H9 (cell line): ENCODE measurements around the gene PAIP2. TPM values are rescaled to one million over a fixed set of nuclear protein-coding genes. Genes with fewer than 3 reads are reported as not detected.

Experiments used
- DNase-seq: peaks from one replicate; pipeline ENCODE4 v3.0.0-alpha.2; 2017
- H2AFZ ChIP-seq: one replicate; pipeline ENCODE4 v1.6.1; 2013; ENCODE audit warnings: mild to moderate bottlenecking, low read length, control low read depth, moderate library complexity
- H2AK5ac ChIP-seq: 2 replicates; pipeline ENCODE4 v1.6.1; 2013; ENCODE audit warnings: low read length, control low read depth, mixed read lengths; ENCODE audit not compliant: insufficient read length
- H2BK120ac ChIP-seq: one replicate; pipeline ENCODE4 v1.6.1; 2013; ENCODE audit warnings: low read depth, mild to moderate bottlenecking, low read length, control low read depth, inconsistent platforms; ENCODE audit not compliant: poor library complexity, severe bottlenecking
- H2BK12ac ChIP-seq: 2 replicates; pipeline ENCODE4 v1.6.1; 2013; ENCODE audit warnings: low read length, control low read depth, mixed read lengths, low read depth; ENCODE audit not compliant: insufficient read length
- H2BK15ac ChIP-seq: 2 replicates; pipeline ENCODE4 v1.6.1; 2013; ENCODE audit warnings: low read depth, low read length, control low read depth
- H2BK20ac ChIP-seq: one replicate; pipeline ENCODE4 v1.6.1; 2013; ENCODE audit warnings: low read depth, mild to moderate bottlenecking, low read length, control low read depth, inconsistent platforms; ENCODE audit not compliant: poor library complexity, severe bottlenecking
- H2BK5ac ChIP-seq: 2 replicates; pipeline ENCODE4 v1.6.1; 2013; ENCODE audit warnings: low read length, control low read depth, mixed read lengths; ENCODE audit not compliant: insufficient read length
- H3K14ac ChIP-seq: 2 replicates; pipeline ENCODE4 v1.6.1; 2013; ENCODE audit warnings: low read length, control low read depth; ENCODE audit not compliant: insufficient read depth
- H3K18ac ChIP-seq: 2 replicates; pipeline ENCODE4 v1.6.1; 2013; ENCODE audit warnings: low read depth, mild to moderate bottlenecking, mixed read lengths, low read length, control low read depth; ENCODE audit not compliant: insufficient read length
- H3K23ac ChIP-seq: 2 replicates; pipeline ENCODE4 v1.6.1; 2013; ENCODE audit warnings: low read length, control low read depth, mixed read lengths, low read depth; ENCODE audit not compliant: insufficient read length
- H3K23me2 ChIP-seq: 2 replicates; pipeline ENCODE4 v1.6.1; 2013; ENCODE audit warnings: low read depth, mild to moderate bottlenecking, mixed read lengths, low read length, control low read depth; ENCODE audit not compliant: insufficient read length, poor library complexity, severe bottlenecking
- H3K27ac ChIP-seq: 2 replicates; pipeline ENCODE4 v1.5.1; 2013; ENCODE audit warnings: low read length, control low read depth, mixed read lengths, low read depth; ENCODE audit not compliant: insufficient read length
- H3K27me3 ChIP-seq: 2 replicates; pipeline ENCODE4 v1.6.1; 2013; ENCODE audit warnings: low read length, control low read depth, inconsistent platforms; ENCODE audit not compliant: insufficient read depth
- H3K4ac ChIP-seq: 2 replicates; pipeline ENCODE4 v1.6.1; 2013; ENCODE audit warnings: low read depth, mild to moderate bottlenecking, control low read depth, inconsistent platforms, low read length, moderate library complexity
- H3K4me1 ChIP-seq: 2 replicates; pipeline ENCODE4 v1.6.1; 2013; ENCODE audit warnings: low read length, control low read depth, inconsistent platforms; ENCODE audit not compliant: insufficient read depth
- H3K4me2 ChIP-seq: 2 replicates; pipeline ENCODE4 v1.6.1; 2013; ENCODE audit warnings: low read length, control low read depth, mixed read lengths; ENCODE audit not compliant: insufficient read length, insufficient read depth
- H3K56ac ChIP-seq: 2 replicates; pipeline ENCODE4 v1.6.1; 2013; ENCODE audit warnings: low read depth, mild to moderate bottlenecking, mixed read lengths, low read length, control low read depth; ENCODE audit not compliant: insufficient read length
- H3K79me1 ChIP-seq: 2 replicates; pipeline ENCODE4 v1.6.1; 2013; ENCODE audit warnings: low read depth, mild to moderate bottlenecking, moderate library complexity, low read length, control low read depth, inconsistent platforms; ENCODE audit not compliant: insufficient read depth, poor library complexity, severe bottlenecking
- H3K79me2 ChIP-seq: 2 replicates; pipeline ENCODE4 v1.6.1; 2013; ENCODE audit warnings: low read length, control low read depth, inconsistent platforms; ENCODE audit not compliant: insufficient read depth
- H3K9ac ChIP-seq: 2 replicates; pipeline ENCODE4 v1.6.1; 2013; ENCODE audit warnings: low read length, control low read depth, mixed read lengths; ENCODE audit not compliant: insufficient read length; ENCODE audit errors: extremely low read depth
- H3K9me3 ChIP-seq: one replicate; pipeline ENCODE4 v1.6.1; 2013; ENCODE audit warnings: low read depth, low read length, inconsistent platforms; ENCODE audit not compliant: control insufficient read depth
- H3T11ph ChIP-seq: one replicate; pipeline ENCODE4 v1.6.1; 2013; ENCODE audit warnings: mild to moderate bottlenecking, low read length, control low read depth, inconsistent platforms
- H4K20me1 ChIP-seq: one replicate; pipeline ENCODE4 v1.6.1; 2013; ENCODE audit not compliant: control insufficient read depth, insufficient read length, insufficient read depth
- H4K5ac ChIP-seq: 2 replicates; pipeline ENCODE4 v1.6.1; 2013; ENCODE audit warnings: low read depth, mild to moderate bottlenecking, mixed read lengths, low read length, control low read depth; ENCODE audit not compliant: insufficient read length
- H4K8ac ChIP-seq: replicated peaks from 2 replicates; pipeline ENCODE4 v1.6.1; 2013; ENCODE audit warnings: low read length, control low read depth, mixed read lengths, low read depth; ENCODE audit not compliant: insufficient read length
- H4K91ac ChIP-seq: 2 replicates; pipeline ENCODE4 v1.6.1; 2013; ENCODE audit warnings: low read depth, mild to moderate bottlenecking, moderate library complexity, mixed read lengths, low read length, control low read depth; ENCODE audit not compliant: insufficient read length
- H3K27ac Mint-ChIP-seq, 3 experiments: 2 replicates in 2 of 3; 3 replicates in 1 of 3; pipeline ENCODE4 v1.8.0; 2020 to 2021; ENCODE audit warnings: mixed read lengths in 3 of 3, mild to moderate bottlenecking in 1 of 3, moderate library complexity in 1 of 3
- H3K27me3 Mint-ChIP-seq: 2 replicates; pipeline ENCODE4 v1.8.0; 2021; ENCODE audit warnings: low read depth, mild to moderate bottlenecking, moderate library complexity, mixed read lengths
- H3K36me3 Mint-ChIP-seq, 3 experiments: 2 replicates in 2 of 3; 3 replicates in 1 of 3; pipeline ENCODE4 v1.8.0; 2020 to 2021; ENCODE audit warnings: low read depth in 3 of 3, mixed read lengths in 3 of 3; ENCODE audit not compliant: insufficient read depth in 1 of 3
- H3K4me1 Mint-ChIP-seq, 2 experiments: 2 replicates each; pipeline ENCODE4 v1.8.0; 2020; ENCODE audit warnings: mixed read lengths in 2 of 2
- H3K4me3 Mint-ChIP-seq, 2 experiments: 2 replicates in 1 of 2; 3 replicates in 1 of 2; pipeline ENCODE4 v1.8.0; 2020 to 2021; ENCODE audit warnings: mild to moderate bottlenecking in 2 of 2, mixed read lengths in 2 of 2, moderate library complexity in 1 of 2
- H3K9me3 Mint-ChIP-seq, 2 experiments: 2 replicates in 1 of 2; 3 replicates in 1 of 2; pipeline ENCODE4 v1.8.0; 2020; ENCODE audit warnings: mild to moderate bottlenecking in 2 of 2, mixed read lengths in 2 of 2, moderate library complexity in 1 of 2
- WGBS: extraction: QIAGEN DNeasy Blood & Tissue Kit; methylation state at CpG from one replicate; pipeline ENCODE4 v1.1.7; 2013; ENCODE audit warnings: missing lambda C conversion rate, low lambda C conversion rate, mixed read lengths; ENCODE audit not compliant: insufficient read length; ENCODE audit errors: extremely low coverage; 5-methylcytosine and 5-hydroxymethylcytosine counted together
- total RNA-seq: library from RNA; stranded (reverse); gene quantifications from 2 replicates; pipeline ENCODE4 v1.2.1, GENCODE V29; 2021
- TF ChIP-seq, protein P1 (sequence below): fragments of 200-600 bp; sonication (generic); conservative IDR thresholded peaks from 3 replicates; pipeline ENCODE4 v1.8.0; 2021; ENCODE audit warnings: antibody characterized with exemption, mild to moderate bottlenecking

PAIP2 gene
- total RNA-seq, 1 experiment from 2014 or later: 121 TPM

GRCh38 chr5:139364466-139364865, 22.8 kb downstream of the PAIP2 start:
- Histone ChIP-seq H3K56ac (no peak overlapping the region), H4K91ac (no peak overlapping the region), H2BK15ac (no peak overlapping the region), H2BK20ac (no peak overlapping the region), H3K23ac (no peak overlapping the region), H3K9ac (no peak overlapping the region), H3K23me2 (no peaks in the 10 kb centered on the region), H3K4me2 (no peak overlapping the region), H2BK5ac (no peak overlapping the region), H2AFZ (no peak overlapping the region), H3K27ac (no peak overlapping the region), H3K14ac (no peak overlapping the region), H4K8ac (no peak overlapping the region), H2AK5ac (no peak overlapping the region), H3K79me2 (peaks cover 4% of the 10 kb centered on the region; the same call in 1 of the 2 replicates), H4K5ac (no peak overlapping the region), H4K20me1 (no peaks in the 10 kb centered on the region), H2BK12ac (no peak overlapping the region), H3T11ph (no peak overlapping the region), H3K18ac (no peak overlapping the region), H3K4me1 (no peaks in the 10 kb centered on the region), H3K27me3 (no peaks in the 10 kb centered on the region), H3K79me1 (peaks cover 11% of the 10 kb centered on the region), H2BK120ac (no peak overlapping the region), H3K4ac (no peak overlapping the region), H3K9me3 (no peaks in the 10 kb centered on the region)
- H3K9me3 Mint-ChIP-seq: no peaks in the 10 kb centered on the region
- no peak overlapping the region for H3K4me3 Mint-ChIP-seq
- TF ChIP-seq, protein P1, sequence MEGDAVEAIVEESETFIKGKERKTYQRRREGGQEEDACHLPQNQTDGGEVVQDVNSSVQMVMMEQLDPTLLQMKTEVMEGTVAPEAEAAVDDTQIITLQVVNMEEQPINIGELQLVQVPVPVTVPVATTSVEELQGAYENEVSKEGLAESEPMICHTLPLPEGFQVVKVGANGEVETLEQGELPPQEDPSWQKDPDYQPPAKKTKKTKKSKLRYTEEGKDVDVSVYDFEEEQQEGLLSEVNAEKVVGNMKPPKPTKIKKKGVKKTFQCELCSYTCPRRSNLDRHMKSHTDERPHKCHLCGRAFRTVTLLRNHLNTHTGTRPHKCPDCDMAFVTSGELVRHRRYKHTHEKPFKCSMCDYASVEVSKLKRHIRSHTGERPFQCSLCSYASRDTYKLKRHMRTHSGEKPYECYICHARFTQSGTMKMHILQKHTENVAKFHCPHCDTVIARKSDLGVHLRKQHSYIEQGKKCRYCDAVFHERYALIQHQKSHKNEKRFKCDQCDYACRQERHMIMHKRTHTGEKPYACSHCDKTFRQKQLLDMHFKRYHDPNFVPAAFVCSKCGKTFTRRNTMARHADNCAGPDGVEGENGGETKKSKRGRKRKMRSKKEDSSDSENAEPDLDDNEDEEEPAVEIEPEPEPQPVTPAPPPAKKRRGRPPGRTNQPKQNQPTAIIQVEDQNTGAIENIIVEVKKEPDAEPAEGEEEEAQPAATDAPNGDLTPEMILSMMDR: no peak
- 0 out of 7 replicates have a peak overlapping the region, but pooled peaks of 1 of the 3 experiments have one; percentile 34 for H3K27ac Mint-ChIP-seq
- WGBS: no CpG with 5 or more reads among the region's 2 CpGs
- no peak for DNase-seq
- no peaks in the 10 kb centered on the region for H3K4me1 Mint-ChIP-seq
- H3K36me3 Mint-ChIP-seq: peaks cover 33 to 63% (median 58%) of the 10 kb centered on the region in 3 experiments; a peak in 6 of 7 replicates
- H3K27me3 Mint-ChIP-seq: no peaks in the 10 kb centered on the region
